ENCODE data around the gene SNAP23.

The SNAP23 gene

GRCh38 chr15:42504631-42505030 is 9.2 kb downstream of the SNAP23 start:
- peaks cover 24% of the 10 kb centered on the region for H3K79me2 ChIP-seq (ENCODE audit: low read length)

GRCh38 chr15:42507514-42507913 is 12.1 kb downstream of the SNAP23 start:
- no peak overlapping the region for H3K27ac ChIP-seq (ENCODE audit: low read length)
- no peak for TF ChIP-seq EZH2 (optimal IDR thresholded peaks at IDR 0.05; ENCODE audit: low read depth, low read length)
- H3K4me3 ChIP-seq (ENCODE audit: low read length) = no peak overlapping the region
- H3K9ac ChIP-seq (ENCODE audit: low read length) = no peak overlapping the region
- peaks cover 3% of the 10 kb centered on the region; the same call in 1 of the 2 replicates for H3K4me1 ChIP-seq (ENCODE audit: low read length)
- H3F3A ChIP-seq (ENCODE audit: insufficient read depth, low read length) = no peaks in the 10 kb centered on the region
- H3K9me2 ChIP-seq (replicated peaks; ENCODE audit: insufficient read depth, low read length) = no peaks in the 10 kb centered on the region
- no peaks in the 10 kb centered on the region for H3K9me3 ChIP-seq (replicated peaks; ENCODE audit: insufficient read depth, low read length)
- no peaks in the 10 kb centered on the region for H3K27me3 ChIP-seq (replicated peaks; ENCODE audit: insufficient read depth, low read length)
- no peaks in the 10 kb centered on the region for H4K20me1 ChIP-seq (ENCODE audit: insufficient read depth, low read length)
- H3K36me3 ChIP-seq (replicated peaks; ENCODE audit: insufficient read depth, low read length) = no peaks in the 10 kb centered on the region
- H2AFZ ChIP-seq (ENCODE audit: low read length) = no peak overlapping the region
- no peak overlapping the region for H3K4me2 ChIP-seq (ENCODE audit: low read depth, low read length)
- peaks cover 6% of the 10 kb centered on the region; the same call in 1 of the 2 replicates for H3K79me2 ChIP-seq (ENCODE audit: low read length)
- no peak for DNase-seq

More at GRCh38 chr15:42504631-42505030, 9.2 kb downstream of the SNAP23 start:
- Histone ChIP-seq H3K36me3 (replicated peaks; ENCODE audit: insufficient read depth, low read length) (no peaks in the 10 kb centered on the region), H3K9me2 (replicated peaks; ENCODE audit: insufficient read depth, low read length) (no peaks in the 10 kb centered on the region), H3K27ac (ENCODE audit: low read length) (no peak overlapping the region), H2AFZ (ENCODE audit: low read length) (no peak overlapping the region), H3F3A (ENCODE audit: insufficient read depth, low read length) (no peaks in the 10 kb centered on the region), H3K27me3 (replicated peaks; ENCODE audit: insufficient read depth, low read length) (no peaks in the 10 kb centered on the region), H3K9ac (ENCODE audit: low read length) (no peak overlapping the region), H3K4me2 (ENCODE audit: low read depth, low read length) (no peak overlapping the region), H4K20me1 (ENCODE audit: insufficient read depth, low read length) (no peaks in the 10 kb centered on the region), H3K4me3 (ENCODE audit: low read length) (no peak overlapping the region), H3K4me1 (ENCODE audit: low read length) (peaks cover 4% of the 10 kb centered on the region; the same call in 1 of the 2 replicates), H3K9me3 (replicated peaks; ENCODE audit: insufficient read depth, low read length) (no peaks in the 10 kb centered on the region)
- no peak for TF ChIP-seq CTCF (IDR thresholded peaks at IDR 0.05; ENCODE audit: low read length)
- TF ChIP-seq EZH2phosphoT487 (IDR thresholded peaks at IDR 0.05; ENCODE audit: low read length) = no peak
- no peak for TF ChIP-seq EZH2 (optimal IDR thresholded peaks at IDR 0.05; ENCODE audit: low read depth, low read length)
- no peak for DNase-seq

- no peaks in the 10 kb centered on the region for H3F3A ChIP-seq (ENCODE audit: insufficient read depth, low read length)
- no peak overlapping the region for H2AFZ ChIP-seq (ENCODE audit: low read length)
- no peaks in the 10 kb centered on the region for H3K79me2 ChIP-seq (ENCODE audit: low read length)
- TF ChIP-seq EZH2phosphoT487 (IDR thresholded peaks at IDR 0.05; ENCODE audit: low read length) (no peak), CTCF (IDR thresholded peaks at IDR 0.05; ENCODE audit: low read length) (no peak), EZH2 (optimal IDR thresholded peaks at IDR 0.05; ENCODE audit: low read depth, low read length) (no peak)
- H3K4me3 ChIP-seq (ENCODE audit: low read length) = no peak overlapping the region
- no peaks in the 10 kb centered on the region for H3K4me1 ChIP-seq (ENCODE audit: low read length)
- no peaks in the 10 kb centered on the region for H3K9me3 ChIP-seq (replicated peaks; ENCODE audit: insufficient read depth, low read length)
- H3K9me2 ChIP-seq (replicated peaks; ENCODE audit: insufficient read depth, low read length) = no peaks in the 10 kb centered on the region
- no peaks in the 10 kb centered on the region for H3K27me3 ChIP-seq (replicated peaks; ENCODE audit: insufficient read depth, low read length)
- H3K4me2 ChIP-seq (ENCODE audit: low read depth, low read length) = no peak overlapping the region
- no peak for DNase-seq
- no peaks in the 10 kb centered on the region for H3K36me3 ChIP-seq (replicated peaks; ENCODE audit: insufficient read depth, low read length)
- H3K27ac ChIP-seq (ENCODE audit: low read length) = no peak overlapping the region
- no peaks in the 10 kb centered on the region for H4K20me1 ChIP-seq (ENCODE audit: insufficient read depth, low read length)
- no peak overlapping the region for H3K9ac ChIP-seq (ENCODE audit: low read length)
Measured at GRCh38 chr15:42508263-42508690, 12.8 kb downstream of the SNAP23 start.

- no peaks in the 10 kb centered on the region for H4K20me1 ChIP-seq (ENCODE audit: insufficient read depth, low read length)
- H3K36me3 ChIP-seq (replicated peaks; ENCODE audit: insufficient read depth, low read length) = no peaks in the 10 kb centered on the region
- no peak overlapping the region for H3K9ac ChIP-seq (ENCODE audit: low read length)
- H3K27me3 ChIP-seq (replicated peaks; ENCODE audit: insufficient read depth, low read length) = no peaks in the 10 kb centered on the region
- no peaks in the 10 kb centered on the region for H3K9me3 ChIP-seq (replicated peaks; ENCODE audit: insufficient read depth, low read length)
- H3F3A ChIP-seq (ENCODE audit: insufficient read depth, low read length) = no peaks in the 10 kb centered on the region
- H3K4me2 ChIP-seq (ENCODE audit: low read depth, low read length) = no peak overlapping the region
- no peak overlapping the region for H3K4me3 ChIP-seq (ENCODE audit: low read length)
- no peak overlapping the region for H3K27ac ChIP-seq (ENCODE audit: low read length)
- DNase-seq = no peak
- no peak overlapping the region for H2AFZ ChIP-seq (ENCODE audit: low read length)
- H3K79me2 ChIP-seq (ENCODE audit: low read length) = no peaks in the 10 kb centered on the region
- TF ChIP-seq EZH2phosphoT487 (IDR thresholded peaks at IDR 0.05; ENCODE audit: low read length) (no peak), CTCF (IDR thresholded peaks at IDR 0.05; ENCODE audit: low read length) (no peak), EZH2 (optimal IDR thresholded peaks at IDR 0.05; ENCODE audit: low read depth, low read length) (no peak)
- no peaks in the 10 kb centered on the region for H3K4me1 ChIP-seq (ENCODE audit: low read length)
- no peaks in the 10 kb centered on the region for H3K9me2 ChIP-seq (replicated peaks; ENCODE audit: insufficient read depth, low read length)
Measured at GRCh38 chr15:42510258-42511006, 15.0 kb downstream of the SNAP23 start.
